ENCODE results near the gene DNAJB5.
"Not testable (repeated sequence)": the region's sequence is repeated elsewhere in the genome, so short reads cannot be mapped to it uniquely, and the experiment has no call there.

DNAJB5 gene

GRCh38 chr9:34989003-34989945 lies at the start of gene DNAJB5:
DNAJB5 (plus strand) TSS chr9:34989745; CDS start chr9:34990631, 886 bp downstream.
- peak; percentile 100 for DNase-seq

GRCh38 chr9:34939989-34940388 lies 49.6 kb upstream of the DNAJB5 start:
- DNase-seq = not testable (repeated sequence)

GRCh38 chr9:34948451-34948850 lies 41.1 kb upstream of the DNAJB5 start:
- DNase-seq = no peak

GRCh38 chr9:34954225-34954624 lies 35.3 kb upstream of the DNAJB5 start:
- DNase-seq = no peak

GRCh38 chr9:34956066-34956465 lies 33.5 kb upstream of the DNAJB5 start:
- DNase-seq = not testable (repeated sequence)

- DNase-seq = no peak
Measured at GRCh38 chr9:34956648-34957047, 32.9 kb upstream of the DNAJB5 start.

GRCh38 chr9:34957492-34958410 lies 31.8 kb upstream of the DNAJB5 start, which contains the start of gene PHF24:
PHF24 (plus strand) TSS chr9:34958285; CDS start chr9:34971299, 13,014 bp downstream.
- no peak for DNase-seq

GRCh38 chr9:34958411-34958982 lies 31.0 kb upstream of the DNAJB5 start:
- DNase-seq = no peak

- DNase-seq = no peak
Measured at GRCh38 chr9:34959461-34959860, 30.1 kb upstream of the DNAJB5 start.

- DNase-seq = no peak
Measured at GRCh38 chr9:34961574-34962490, 27.7 kb upstream of the DNAJB5 start.

GRCh38 chr9:34962546-34962945 lies 27.0 kb upstream of the DNAJB5 start:
- no peak for DNase-seq

GRCh38 chr9:34963552-34963951 lies 26.0 kb upstream of the DNAJB5 start:
- no peak for DNase-seq

GRCh38 chr9:34964458-34964857 lies 25.1 kb upstream of the DNAJB5 start:
- no peak for DNase-seq

- no peak for DNase-seq
Measured at GRCh38 chr9:34971146-34971811, 18.3 kb upstream of the DNAJB5 start.

- no peak for DNase-seq
Measured at GRCh38 chr9:34974664-34975063, 14.9 kb upstream of the DNAJB5 start.

GRCh38 chr9:34976441-34976840 lies 13.1 kb upstream of the DNAJB5 start:
- no peak for DNase-seq

GRCh38 chr9:34976992-34977391 lies 12.6 kb upstream of the DNAJB5 start:
- DNase-seq = no peak

- no peak for DNase-seq
Measured at GRCh38 chr9:34980181-34980761, 9.3 kb upstream of the DNAJB5 start.

GRCh38 chr9:34982361-34982760 lies 7.2 kb upstream of the DNAJB5 start:
- DNase-seq = no peak

- no peak for DNase-seq
Measured at GRCh38 chr9:34983209-34983608, 6.3 kb upstream of the DNAJB5 start.

GRCh38 chr9:34984049-34984448 lies 5.5 kb upstream of the DNAJB5 start:
- peak; percentile 53 for DNase-seq
